Neural cell (in vitro differentiated cells): ENCODE data around the gene ATG7. TPM values are rescaled to one million over a fixed set of nuclear protein-coding genes. Genes with fewer than 3 reads are reported as not detected.

ENCODE experiments used
- H2AFZ ChIP-seq: fragments of 200-600, 300-800 bp; sonication (generic), shearing (Covaris generic); 2 replicates; pipeline ENCODE4 v1.6.0; 2014; ENCODE audit warnings: low read depth, mild to moderate bottlenecking, antibody characterized with exemption, low read length, moderate library complexity
- H3F3A ChIP-seq: fragments of 200-600 bp; shearing (Covaris generic); 2 replicates; pipeline ENCODE4 v1.6.1; 2016; ENCODE audit warnings: mild to moderate bottlenecking, moderate library complexity, mixed read lengths, antibody characterized with exemption, low read length; ENCODE audit not compliant: insufficient read depth, poor library complexity, severe bottlenecking
- H3K27ac ChIP-seq: fragments of 200-600, 300-800 bp; sonication (generic), shearing (Covaris generic); 2 replicates; pipeline ENCODE4 v1.5.1; 2014; ENCODE audit warnings: mild to moderate bottlenecking, low read length, moderate library complexity
- H3K27me3 ChIP-seq: fragments of 300-800, 200-600 bp; sonication (generic), shearing (Covaris generic); 2 replicates; pipeline ENCODE4 v1.6.0; 2014; ENCODE audit warnings: mild to moderate bottlenecking, low read depth, low read length, moderate library complexity; ENCODE audit not compliant: insufficient read depth
- H3K36me3 ChIP-seq: fragments of 300-800, 200-600 bp; sonication (generic), shearing (Covaris generic); 2 replicates; pipeline ENCODE4 v1.5.1; 2014; ENCODE audit warnings: mild to moderate bottlenecking, antibody characterized with exemption, low read length, moderate library complexity; ENCODE audit not compliant: insufficient read depth
- H3K4me2 ChIP-seq: fragments of 300-800, 200-600 bp; sonication (generic), shearing (Covaris generic); 2 replicates; pipeline ENCODE4 v1.6.0; 2014; ENCODE audit warnings: mild to moderate bottlenecking, low read length
- H3K4me3 ChIP-seq: fragments of 300-800, 200-600 bp; sonication (generic), shearing (Covaris generic); 2 replicates; pipeline ENCODE4 v1.5.1; 2014; ENCODE audit warnings: mild to moderate bottlenecking, low read length, moderate library complexity
- H3K79me2 ChIP-seq: fragments of 200-600 bp; shearing (Covaris generic); replicated peaks from 2 replicates; pipeline ENCODE4 v1.6.0; 2014; ENCODE audit warnings: mild to moderate bottlenecking, low read length, moderate library complexity; ENCODE audit not compliant: insufficient read depth
- H3K9ac ChIP-seq: fragments of 300-800, 200-600 bp; sonication (generic), shearing (Covaris generic); 2 replicates; pipeline ENCODE4 v1.6.1; 2016; ENCODE audit warnings: mild to moderate bottlenecking, low read length, mixed read lengths
- H3K9me2 ChIP-seq: fragments of 200-600 bp; shearing (Covaris generic); 2 replicates; pipeline ENCODE4 v1.6.1; 2016; ENCODE audit warnings: mild to moderate bottlenecking, low read length, mixed read lengths; ENCODE audit not compliant: insufficient read depth
- H3K9me3 ChIP-seq: fragments of 200-600, 300-800 bp; sonication (generic), shearing (Covaris generic); 2 replicates; pipeline ENCODE4 v1.6.1; 2016; ENCODE audit warnings: mild to moderate bottlenecking, mixed run types, low read length, moderate library complexity, mixed read lengths
- H4K20me1 ChIP-seq: fragments of 200-600 bp; shearing (Covaris generic); 2 replicates; pipeline ENCODE4 v1.6.1; 2016; ENCODE audit warnings: mild to moderate bottlenecking, mixed run types; ENCODE audit not compliant: insufficient read depth
- EP300 ChIP-seq: fragments of 450-650 bp; conservative IDR thresholded peaks from 2 replicates; pipeline ENCODE4 v1.6.1; 2014; ENCODE audit warnings: antibody characterized with exemption, mild to moderate bottlenecking, moderate library complexity; ENCODE audit not compliant: poor library complexity, severe bottlenecking
- EZH2 ChIP-seq: fragments of 200-600, 300-800 bp; shearing (Covaris generic), sonication (generic); IDR thresholded peaks from 2 replicates; pipeline ENCODE4 v1.6.1; 2014; ENCODE audit warnings: antibody characterized with exemption, low read length, borderline replicate concordance, mild to moderate bottlenecking; ENCODE audit not compliant: insufficient read depth, poor library complexity, severe bottlenecking
- MXI1 ChIP-seq: fragments of 450-650 bp; conservative IDR thresholded peaks from 2 replicates; pipeline ENCODE4 v1.6.1; 2014; ENCODE audit warnings: antibody characterized with exemption, mild to moderate bottlenecking; ENCODE audit not compliant: poor library complexity, severe bottlenecking
- POLR2AphosphoS5 ChIP-seq: IDR thresholded peaks from 2 replicates; pipeline ENCODE4 v1.6.1; 2012
- RAD21 ChIP-seq: fragments of 450-650 bp; conservative IDR thresholded peaks from 2 replicates; pipeline ENCODE4 v1.6.1; 2014; ENCODE audit warnings: antibody characterized with exemption, mild to moderate bottlenecking, moderate library complexity
- SMC3 ChIP-seq: fragments of 450-650 bp; conservative IDR thresholded peaks from 2 replicates; pipeline ENCODE4 v1.6.1; 2014; ENCODE audit warnings: antibody characterized with exemption, mild to moderate bottlenecking, moderate library complexity; ENCODE audit not compliant: poor library complexity
- TAF1 ChIP-seq: IDR thresholded peaks from 2 replicates; pipeline ENCODE4 v1.6.1; 2012; ENCODE audit warnings: low read depth
- polyA plus RNA-seq: library from polyadenylated mRNA; depleted of rRNA; stranded (reverse); fragments of >200 nt; gene quantifications from 2 replicates; pipeline ENCODE4 v1.2.3, GENCODE V29; 2014
- TF ChIP-seq, protein P1 (sequence below): fragments of 450-650 bp; IDR thresholded peaks from 2 replicates; pipeline ENCODE4 v1.5.1; 2014; ENCODE audit warnings: antibody characterized with exemption, mild to moderate bottlenecking, moderate library complexity; ENCODE audit not compliant: poor library complexity, severe bottlenecking
- TF ChIP-seq, protein P2 (sequence below): IDR thresholded peaks from 2 replicates; pipeline ENCODE4 v1.6.1; 2012; ENCODE audit warnings: borderline replicate concordance

The ATG7 gene
- polyA plus RNA-seq, 1 donor from 2014 or later: 28.8 TPM

DNA sequence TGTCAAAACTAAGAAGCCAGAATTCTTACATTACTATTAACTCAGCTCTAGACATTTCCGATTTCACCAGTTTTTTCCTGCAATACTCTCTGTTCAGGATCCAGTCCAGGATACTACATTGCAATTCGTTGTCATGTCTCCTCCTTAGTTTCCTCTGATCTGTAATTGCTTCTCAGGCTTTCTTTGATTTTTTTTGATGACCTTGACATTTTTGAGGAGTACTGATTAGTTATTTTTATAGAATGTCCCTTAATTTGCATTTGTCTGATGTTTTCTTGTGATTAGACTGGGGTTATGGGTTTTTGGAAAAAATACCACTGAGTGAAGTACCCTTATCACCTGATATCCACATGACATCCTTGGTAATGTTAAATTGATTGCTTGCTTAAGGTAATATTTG lies 57.6 kb downstream of the ATG7 start:
- no peak overlapping the region for H3K9ac ChIP-seq
- H3K27me3 ChIP-seq: no peaks in the 10 kb centered on the region
- H2AFZ ChIP-seq: no peak overlapping the region
- H3K4me2 ChIP-seq: no peak overlapping the region
- TF ChIP-seq EZH2 (no peak), POLR2AphosphoS5 (no peak), EP300 (no peak), SMC3 (no peak), RAD21 (no peak), MXI1 (no peak), TAF1 (no peak)
- TF ChIP-seq, protein P1, sequence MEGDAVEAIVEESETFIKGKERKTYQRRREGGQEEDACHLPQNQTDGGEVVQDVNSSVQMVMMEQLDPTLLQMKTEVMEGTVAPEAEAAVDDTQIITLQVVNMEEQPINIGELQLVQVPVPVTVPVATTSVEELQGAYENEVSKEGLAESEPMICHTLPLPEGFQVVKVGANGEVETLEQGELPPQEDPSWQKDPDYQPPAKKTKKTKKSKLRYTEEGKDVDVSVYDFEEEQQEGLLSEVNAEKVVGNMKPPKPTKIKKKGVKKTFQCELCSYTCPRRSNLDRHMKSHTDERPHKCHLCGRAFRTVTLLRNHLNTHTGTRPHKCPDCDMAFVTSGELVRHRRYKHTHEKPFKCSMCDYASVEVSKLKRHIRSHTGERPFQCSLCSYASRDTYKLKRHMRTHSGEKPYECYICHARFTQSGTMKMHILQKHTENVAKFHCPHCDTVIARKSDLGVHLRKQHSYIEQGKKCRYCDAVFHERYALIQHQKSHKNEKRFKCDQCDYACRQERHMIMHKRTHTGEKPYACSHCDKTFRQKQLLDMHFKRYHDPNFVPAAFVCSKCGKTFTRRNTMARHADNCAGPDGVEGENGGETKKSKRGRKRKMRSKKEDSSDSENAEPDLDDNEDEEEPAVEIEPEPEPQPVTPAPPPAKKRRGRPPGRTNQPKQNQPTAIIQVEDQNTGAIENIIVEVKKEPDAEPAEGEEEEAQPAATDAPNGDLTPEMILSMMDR: no peak
- TF ChIP-seq, protein P2, sequence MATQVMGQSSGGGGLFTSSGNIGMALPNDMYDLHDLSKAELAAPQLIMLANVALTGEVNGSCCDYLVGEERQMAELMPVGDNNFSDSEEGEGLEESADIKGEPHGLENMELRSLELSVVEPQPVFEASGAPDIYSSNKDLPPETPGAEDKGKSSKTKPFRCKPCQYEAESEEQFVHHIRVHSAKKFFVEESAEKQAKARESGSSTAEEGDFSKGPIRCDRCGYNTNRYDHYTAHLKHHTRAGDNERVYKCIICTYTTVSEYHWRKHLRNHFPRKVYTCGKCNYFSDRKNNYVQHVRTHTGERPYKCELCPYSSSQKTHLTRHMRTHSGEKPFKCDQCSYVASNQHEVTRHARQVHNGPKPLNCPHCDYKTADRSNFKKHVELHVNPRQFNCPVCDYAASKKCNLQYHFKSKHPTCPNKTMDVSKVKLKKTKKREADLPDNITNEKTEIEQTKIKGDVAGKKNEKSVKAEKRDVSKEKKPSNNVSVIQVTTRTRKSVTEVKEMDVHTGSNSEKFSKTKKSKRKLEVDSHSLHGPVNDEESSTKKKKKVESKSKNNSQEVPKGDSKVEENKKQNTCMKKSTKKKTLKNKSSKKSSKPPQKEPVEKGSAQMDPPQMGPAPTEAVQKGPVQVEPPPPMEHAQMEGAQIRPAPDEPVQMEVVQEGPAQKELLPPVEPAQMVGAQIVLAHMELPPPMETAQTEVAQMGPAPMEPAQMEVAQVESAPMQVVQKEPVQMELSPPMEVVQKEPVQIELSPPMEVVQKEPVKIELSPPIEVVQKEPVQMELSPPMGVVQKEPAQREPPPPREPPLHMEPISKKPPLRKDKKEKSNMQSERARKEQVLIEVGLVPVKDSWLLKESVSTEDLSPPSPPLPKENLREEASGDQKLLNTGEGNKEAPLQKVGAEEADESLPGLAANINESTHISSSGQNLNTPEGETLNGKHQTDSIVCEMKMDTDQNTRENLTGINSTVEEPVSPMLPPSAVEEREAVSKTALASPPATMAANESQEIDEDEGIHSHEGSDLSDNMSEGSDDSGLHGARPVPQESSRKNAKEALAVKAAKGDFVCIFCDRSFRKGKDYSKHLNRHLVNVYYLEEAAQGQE: no peak
- no peaks in the 10 kb centered on the region for H3K36me3 ChIP-seq
- no peaks in the 10 kb centered on the region for H3K9me3 ChIP-seq
- H3F3A ChIP-seq: no peaks in the 10 kb centered on the region
- H3K9me2 ChIP-seq: no peaks in the 10 kb centered on the region
- H3K27ac ChIP-seq: no peak overlapping the region
- H3K4me3 ChIP-seq: no peak overlapping the region
- H3K79me2 ChIP-seq: no peaks in the 10 kb centered on the region
- no peaks in the 10 kb centered on the region for H4K20me1 ChIP-seq

DNA sequence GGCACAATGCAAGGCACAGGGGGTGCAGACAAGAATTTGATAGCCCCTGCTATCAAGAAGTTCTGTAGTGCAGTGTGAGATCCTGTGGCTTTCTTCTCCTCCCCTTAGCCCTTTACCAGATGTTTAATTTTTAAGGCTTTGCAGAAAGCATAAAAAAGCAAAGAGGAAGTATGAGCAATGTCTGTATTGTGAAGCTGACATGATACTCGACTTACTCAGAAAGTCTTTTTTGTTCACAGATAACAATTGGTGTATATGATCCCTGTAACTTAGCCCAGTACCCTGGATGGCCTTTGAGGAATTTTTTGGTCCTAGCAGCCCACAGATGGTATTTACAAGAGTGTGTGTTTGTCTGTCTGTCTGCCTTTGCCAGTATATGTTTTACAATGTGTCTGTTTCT lies 58.9 kb downstream of the ATG7 start:
- Histone ChIP-seq H2AFZ (no peak overlapping the region), H3K4me3 (no peak overlapping the region), H3K4me2 (no peak overlapping the region), H3K36me3 (no peaks in the 10 kb centered on the region), H3K9me3 (no peaks in the 10 kb centered on the region), H4K20me1 (no peaks in the 10 kb centered on the region), H3K79me2 (no peaks in the 10 kb centered on the region), H3K9ac (no peak overlapping the region), H3K9me2 (no peaks in the 10 kb centered on the region), H3K27me3 (no peaks in the 10 kb centered on the region), H3K27ac (no peak overlapping the region), H3F3A (no peaks in the 10 kb centered on the region)
- TF ChIP-seq EP300: no peak
- no peak for TF ChIP-seq POLR2AphosphoS5
- no peak for TF ChIP-seq TAF1
